Tibial artery (tissue), 4 donors: ENCODE data around the gene BHLHE23.

ENCODE experiments used
- DNase-seq, 2 donors: peaks; one replicate each; pipeline ENCODE4 v3.0.0-alpha.2; 2019
- H3K27ac ChIP-seq, 2 donors: fragments of 200-600 bp; sonication (generic) in 1 of 2; 1 replicate in 1 of 2; 2 replicates in 1 of 2; pipeline ENCODE4 v1.5.1; 2018 to 2019; ENCODE audit warnings: mild to moderate bottlenecking in 1 of 2
- H3K27me3 ChIP-seq, 2 donors: fragments of 200-600 bp; sonication (generic) in 1 of 2; one replicate each; pipeline versions ENCODE4 v1.5.1 to v1.6.0; 2016 to 2019
- H3K36me3 ChIP-seq, 3 donors: fragments of 200-600 bp; sonication (generic) in 2 of 3; one replicate each; pipeline ENCODE4 v1.5.1; 2016 to 2019; ENCODE audit warnings: mild to moderate bottlenecking in 2 of 3
- H3K4me1 ChIP-seq, 4 donors: fragments of 200-600 bp; sonication (generic) in 2 of 4; 1 replicate in 3 of 4; 2 replicates in 1 of 4; pipeline ENCODE4 v1.5.1; 2016 to 2019
- H3K4me3 ChIP-seq, 2 donors: fragments of 200-600 bp; sonication (generic) in 1 of 2; 1 replicate in 1 of 2; 2 replicates in 1 of 2; pipeline ENCODE4 v1.5.1; 2018 to 2019; ENCODE audit warnings: mild to moderate bottlenecking in 2 of 2
- H3K9me3 ChIP-seq, 3 donors: fragments of 200-600 bp; sonication (generic) in 1 of 3; one replicate each; pipeline ENCODE4 v1.5.1; 2016 to 2019
- CTCF ChIP-seq, 2 experiments: fragments of 200-600 bp in 1 of 2; fragments of 450-650 bp in 1 of 2; IDR thresholded peaks; one replicate each; pipeline ENCODE4 v1.5.1; 2017 to 2019; ENCODE audit warnings: antibody characterized with exemption in 2 of 2, mild to moderate bottlenecking in 1 of 2, moderate library complexity in 1 of 2
- intact Hi-C: fragments of 100-400 bp; cut with DNase I; formaldehyde crosslinking; loops from one replicate; pipeline ENCODE4 v1.15.0; 2023; ENCODE audit warnings: low total_unique reads

The BHLHE23 gene

GRCh38 chr20:63043348-63044203 is 36.8 kb upstream of the BHLHE23 start:
- intact Hi-C loops, result no loop called here
- TF ChIP-seq CTCF (IDR thresholded peaks at IDR 0.05), result no peak

DNA sequence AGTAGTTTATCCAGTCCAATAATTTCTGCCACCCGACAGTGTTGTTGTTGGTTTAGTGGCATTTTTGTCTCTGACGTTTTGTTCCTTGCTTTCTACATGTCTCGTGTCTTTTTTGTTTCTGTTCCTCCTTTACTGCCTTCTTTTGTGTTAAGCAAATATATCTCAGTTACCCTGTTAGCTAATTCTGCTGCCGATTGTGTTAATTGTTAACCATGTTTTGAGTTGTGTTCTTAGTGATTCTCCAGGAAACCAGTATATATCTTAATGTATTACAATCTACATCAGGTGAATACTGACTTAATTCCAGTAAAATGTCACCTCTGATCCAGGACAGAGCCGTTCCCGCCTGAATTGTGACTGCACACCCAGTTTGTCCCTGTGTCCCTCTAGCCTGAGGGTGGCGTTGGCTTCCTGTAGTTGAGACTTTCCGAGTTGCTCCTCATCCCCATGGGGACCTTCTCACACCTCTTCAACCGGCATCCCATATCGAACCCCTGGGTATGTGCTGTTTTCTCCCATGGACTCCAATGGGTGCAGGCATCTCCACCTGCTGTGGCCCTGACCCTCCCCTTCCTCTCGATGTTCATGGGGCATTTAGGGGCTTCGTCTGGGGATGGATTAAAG is 35.8 kb upstream of the BHLHE23 start:
- no peak overlapping the region for H3K4me3 ChIP-seq
- no peaks in the 10 kb centered on the region for H3K36me3 ChIP-seq
- DNase-seq, result no peak
- peaks cover 0 to 52% of the 10 kb centered on the region in 2 donors for H3K27me3 ChIP-seq
- H3K4me1 ChIP-seq, result no peaks in the 10 kb centered on the region
- intact Hi-C loops, result no loop called here
- no peaks in the 10 kb centered on the region for H3K9me3 ChIP-seq
- no peak for TF ChIP-seq CTCF (IDR thresholded peaks at IDR 0.05)
- H3K27ac ChIP-seq, result no peak overlapping the region

More at GRCh38 chr20:63043348-63044203, 36.8 kb upstream of the BHLHE23 start:
- no peak overlapping the region for H3K27ac ChIP-seq
- H3K9me3 ChIP-seq, result no peaks in the 10 kb centered on the region
- H3K4me3 ChIP-seq, result no peak overlapping the region
- no peaks in the 10 kb centered on the region for H3K36me3 ChIP-seq
- H3K27me3 ChIP-seq, result peaks cover 0 to 50% of the 10 kb centered on the region in 2 donors
- no peak for DNase-seq
- no peaks in the 10 kb centered on the region for H3K4me1 ChIP-seq

DNA sequence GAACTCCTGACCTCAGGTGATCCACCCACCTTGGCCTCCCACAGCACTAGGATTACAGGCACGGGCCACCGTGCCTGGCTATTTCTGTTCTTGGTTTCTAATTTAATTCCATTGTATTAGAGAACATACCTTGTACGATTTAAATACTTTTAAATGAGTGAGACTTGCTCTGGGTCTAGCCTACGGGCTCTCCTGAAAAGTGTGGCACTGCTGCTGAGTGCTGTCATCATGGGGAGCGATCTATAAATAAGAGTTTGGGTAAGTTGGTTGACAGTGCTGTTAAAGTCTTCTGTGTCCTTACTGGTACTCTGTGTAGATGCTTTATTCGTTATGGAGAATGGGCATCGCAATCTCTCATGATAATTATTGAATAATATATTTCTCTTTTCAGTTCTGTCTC is 35.0 kb upstream of the BHLHE23 start:
- TF ChIP-seq CTCF (IDR thresholded peaks at IDR 0.05), result no peak
- no peaks in the 10 kb centered on the region for H3K4me1 ChIP-seq
- no peaks in the 10 kb centered on the region for H3K36me3 ChIP-seq
- DNase-seq, result no peak
- no peak overlapping the region for H3K4me3 ChIP-seq
- intact Hi-C loops, result no loop called here
- no peaks in the 10 kb centered on the region for H3K9me3 ChIP-seq
- H3K27me3 ChIP-seq, result peaks cover 0 to 50% of the 10 kb centered on the region in 2 donors
- H3K27ac ChIP-seq, result no peak overlapping the region

GRCh38 chr20:63037669-63038268 is 31.0 kb upstream of the BHLHE23 start:
- peaks cover 0 to 9% (median 0%) of the 10 kb centered on the region in 4 donors for H3K4me1 ChIP-seq
- H3K27ac ChIP-seq, result no peak overlapping the region
- peaks cover 0 to 54% of the 10 kb centered on the region in 2 donors for H3K27me3 ChIP-seq
- H3K36me3 ChIP-seq, result no peaks in the 10 kb centered on the region
- no peaks in the 10 kb centered on the region for H3K9me3 ChIP-seq
- no peak for TF ChIP-seq CTCF (IDR thresholded peaks at IDR 0.05)
- DNase-seq, result no peak
- H3K4me3 ChIP-seq, result no peak overlapping the region
- intact Hi-C loops, result no loop called here

- intact Hi-C loops, result no loop called here
- TF ChIP-seq CTCF (IDR thresholded peaks at IDR 0.05), result no peak
- Histone ChIP-seq H3K27ac (no peak overlapping the region), H3K27me3 (peaks cover 0 to 57% of the 10 kb centered on the region in 2 donors), H3K4me3 (no peak overlapping the region), H3K9me3 (no peaks in the 10 kb centered on the region), H3K36me3 (no peaks in the 10 kb centered on the region), H3K4me1 (peaks cover 0 to 9% (median 0%) of the 10 kb centered on the region in 4 donors)
- DNase-seq, result peak in 1 of 2 donors; percentile 50
Observed at GRCh38 chr20:63036291-63036690, 29.5 kb upstream of the BHLHE23 start.
